GM20431 (cell line): ENCODE data around the gene SYT15.
"Not testable (repeated sequence)": the region's sequence is repeated elsewhere in the genome, so short reads cannot be mapped to it uniquely, and the experiment has no call there.

ENCODE experiments used
- in situ Hi-C: fragments of 300-500 bp; cut with MseI, MboI; formaldehyde crosslinking; loops from one replicate; pipeline ENCODE4 v1.15.0; 2020; ENCODE audit warnings: low sequenced_read_pairs; ENCODE audit not compliant: unreplicated experiment

Gene SYT15

DNA sequence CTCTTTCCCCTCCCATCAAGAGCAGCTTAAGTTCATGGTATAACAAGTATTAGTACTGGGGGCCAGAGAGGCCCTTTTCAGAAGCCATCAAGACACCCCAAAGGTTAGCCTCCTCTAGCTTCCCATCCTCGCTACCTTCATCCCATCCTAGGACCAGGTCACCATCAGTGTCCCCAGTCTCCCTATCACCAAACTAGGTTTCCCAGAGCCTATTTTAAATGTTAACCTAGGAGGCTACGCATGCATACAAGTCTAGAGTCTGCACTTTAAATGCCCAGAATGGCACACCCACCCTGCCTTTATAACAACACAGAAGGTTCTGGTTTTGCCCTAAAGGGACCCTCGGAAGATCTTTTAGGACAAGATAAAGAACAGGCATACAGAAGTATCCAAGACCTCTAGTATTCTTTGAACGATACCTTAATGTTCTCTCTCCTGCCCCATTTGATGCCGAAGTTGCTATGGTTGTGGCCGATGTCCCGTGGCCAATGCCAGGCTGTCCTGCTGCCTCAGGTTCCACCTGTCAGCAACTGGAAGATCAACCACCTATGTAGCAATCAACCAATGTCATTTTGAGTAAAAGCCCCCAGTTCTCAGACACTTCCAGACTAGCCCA lies 24.7 kb upstream of the SYT15 start:
- in situ Hi-C loops: no loop called here

DNA sequence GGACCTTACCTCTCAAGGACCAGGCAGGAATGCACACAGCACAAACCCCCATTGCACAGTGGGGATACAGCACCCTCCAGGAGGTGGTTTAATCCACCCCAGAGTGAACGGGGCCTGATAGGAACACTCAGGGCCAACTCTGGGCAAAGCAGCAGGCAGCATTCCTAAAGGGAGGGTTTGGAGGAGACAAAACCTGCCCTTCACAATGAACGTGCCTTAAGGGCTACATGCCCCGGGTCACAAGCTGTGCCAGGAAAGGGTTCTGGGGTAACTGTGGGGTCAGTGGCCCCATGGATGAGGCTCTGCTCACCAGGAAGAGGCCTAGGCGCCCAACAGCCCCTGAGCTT lies 23.6 kb upstream of the SYT15 start:
- in situ Hi-C loops: no loop called here

DNA sequence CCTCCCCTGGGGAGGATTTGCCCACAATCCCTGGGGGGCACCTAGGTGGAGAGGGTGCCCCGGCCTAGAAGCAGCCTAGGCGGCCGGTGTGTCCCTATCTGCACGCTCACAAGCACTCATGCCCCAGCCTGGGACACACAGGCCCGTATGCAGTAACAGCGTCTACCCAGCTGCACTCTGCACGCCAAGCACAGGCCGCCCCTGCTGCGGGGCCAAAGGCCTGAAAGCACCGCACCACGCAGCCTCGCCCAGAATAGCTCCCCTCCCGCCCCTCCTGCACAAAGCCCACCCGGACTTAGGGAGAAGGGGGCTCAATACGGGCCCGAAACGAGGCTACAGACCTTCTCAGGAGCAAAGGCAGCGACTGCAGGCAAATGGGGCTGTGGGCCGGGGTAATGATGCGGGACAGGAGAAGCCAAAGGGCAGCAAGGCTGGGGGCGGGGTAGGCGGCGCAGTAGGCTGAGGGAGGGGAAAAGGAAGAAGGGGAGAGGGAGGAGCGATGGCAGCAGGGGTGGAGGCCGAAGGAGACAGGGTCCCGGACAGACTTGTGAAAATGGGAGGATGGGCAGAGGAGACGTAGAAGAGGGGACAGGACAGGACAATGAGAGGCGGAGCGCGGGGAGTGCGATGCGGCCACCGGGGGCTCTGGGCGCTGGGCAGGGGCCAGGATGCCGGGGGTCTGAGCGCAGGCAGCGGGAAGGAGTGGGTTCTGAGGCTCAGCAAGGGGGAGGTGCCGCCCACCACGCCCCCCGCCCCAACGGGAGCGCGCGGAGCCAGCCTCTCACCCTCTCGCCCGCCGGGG lies 23.0 kb upstream of the SYT15 start:
- in situ Hi-C loops: no loop called here

DNA sequence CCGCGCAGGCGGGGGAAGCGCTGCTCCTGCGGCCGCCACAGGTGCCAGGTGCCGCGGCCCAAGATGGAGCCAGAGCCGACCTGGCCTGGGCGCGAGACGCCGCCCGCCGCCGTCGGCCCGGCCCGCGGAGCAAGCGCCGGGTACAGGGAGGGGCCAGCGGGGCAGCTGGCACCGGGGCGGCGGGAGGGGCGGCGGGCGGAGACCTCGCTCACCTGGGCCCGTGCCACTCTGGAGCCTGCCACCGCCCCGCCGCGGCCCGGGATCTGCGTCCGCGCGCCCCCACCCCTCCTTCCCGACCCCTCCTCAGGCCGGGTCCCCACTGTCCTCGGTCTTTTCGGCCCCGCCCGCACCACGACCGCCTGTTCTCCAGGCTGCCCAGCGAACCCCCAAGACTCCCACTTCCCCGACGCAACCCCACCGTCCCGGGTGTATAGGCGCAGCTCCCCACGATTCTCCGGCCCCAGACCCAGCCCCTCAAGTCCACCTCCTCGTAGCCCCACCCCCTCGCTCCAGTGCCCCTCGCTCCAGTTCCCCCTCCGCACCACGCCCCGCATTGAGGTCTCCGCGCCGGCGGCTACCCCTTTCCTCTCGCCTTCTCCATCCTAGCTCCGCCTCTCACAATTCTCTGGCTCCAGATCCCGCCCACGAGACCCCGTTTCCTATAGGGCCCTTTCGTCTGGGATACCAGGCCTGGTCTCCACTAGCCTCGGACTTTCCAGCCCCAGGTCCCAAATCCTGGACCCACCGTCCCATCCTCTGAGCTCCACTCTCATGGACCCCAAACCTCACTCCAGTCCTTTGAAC lies 22.2 kb upstream of the SYT15 start, which contains the start of gene GPRIN2:
GPRIN2 (minus strand) TSS at position 144 of the 804 bp plus-strand sequence. CDS start 5,922 bp downstream, outside the sequence.
- in situ Hi-C loops: no loop called here

DNA sequence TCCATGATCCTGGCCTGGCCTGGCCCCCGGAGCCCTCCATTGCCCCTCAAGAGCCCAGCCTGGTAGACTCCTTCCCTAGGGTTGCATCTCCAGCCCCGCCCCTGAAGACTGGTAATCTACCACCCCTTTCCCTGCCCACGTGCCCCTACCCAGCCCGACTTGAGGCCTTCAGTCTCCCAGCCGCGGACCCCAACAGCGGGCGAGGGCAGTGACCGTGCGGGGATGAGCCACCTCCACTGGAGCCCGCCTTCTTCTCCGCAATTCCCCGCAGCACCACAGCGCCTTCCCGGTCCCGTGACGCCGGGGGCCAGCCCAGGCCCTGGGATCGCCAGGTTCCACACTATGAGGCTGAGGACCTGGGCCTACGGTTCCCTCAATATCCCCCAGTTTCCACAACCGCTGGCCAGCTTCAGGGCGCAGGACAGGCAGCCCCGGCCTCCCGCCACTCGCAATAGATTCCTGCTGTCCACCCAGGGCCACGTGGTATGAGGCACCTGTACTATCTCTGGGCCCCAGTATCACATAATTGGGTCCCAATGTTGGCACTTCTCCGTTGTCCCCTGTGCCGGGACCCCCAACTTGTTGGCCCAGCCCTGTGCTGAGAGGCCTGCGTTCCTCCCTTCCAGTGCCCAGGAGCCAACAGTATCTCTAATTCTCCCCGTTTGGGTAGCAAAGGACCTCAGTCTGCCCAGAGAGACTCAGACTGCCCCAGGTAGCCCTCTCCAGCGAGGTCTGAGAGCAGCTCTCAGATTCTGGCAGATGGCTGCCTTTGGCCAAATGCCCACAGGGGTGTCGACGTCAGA lies 21.4 kb upstream of the SYT15 start:
- in situ Hi-C loops: no loop called here

DNA sequence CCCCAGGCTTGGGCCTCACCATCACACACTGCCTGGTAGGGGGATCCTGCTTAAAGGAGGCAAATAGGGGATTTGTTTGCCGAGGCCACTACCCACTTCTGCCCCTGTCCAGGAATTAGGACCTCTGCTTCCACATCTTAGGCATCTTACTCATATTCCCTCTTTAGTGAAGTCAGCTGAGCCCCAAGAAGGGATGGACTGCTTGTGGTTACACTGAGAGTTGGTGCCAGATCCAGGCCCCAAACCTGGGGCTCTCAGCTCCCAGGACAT lies 20.9 kb upstream of the SYT15 start:
- in situ Hi-C loops: no loop called here

DNA sequence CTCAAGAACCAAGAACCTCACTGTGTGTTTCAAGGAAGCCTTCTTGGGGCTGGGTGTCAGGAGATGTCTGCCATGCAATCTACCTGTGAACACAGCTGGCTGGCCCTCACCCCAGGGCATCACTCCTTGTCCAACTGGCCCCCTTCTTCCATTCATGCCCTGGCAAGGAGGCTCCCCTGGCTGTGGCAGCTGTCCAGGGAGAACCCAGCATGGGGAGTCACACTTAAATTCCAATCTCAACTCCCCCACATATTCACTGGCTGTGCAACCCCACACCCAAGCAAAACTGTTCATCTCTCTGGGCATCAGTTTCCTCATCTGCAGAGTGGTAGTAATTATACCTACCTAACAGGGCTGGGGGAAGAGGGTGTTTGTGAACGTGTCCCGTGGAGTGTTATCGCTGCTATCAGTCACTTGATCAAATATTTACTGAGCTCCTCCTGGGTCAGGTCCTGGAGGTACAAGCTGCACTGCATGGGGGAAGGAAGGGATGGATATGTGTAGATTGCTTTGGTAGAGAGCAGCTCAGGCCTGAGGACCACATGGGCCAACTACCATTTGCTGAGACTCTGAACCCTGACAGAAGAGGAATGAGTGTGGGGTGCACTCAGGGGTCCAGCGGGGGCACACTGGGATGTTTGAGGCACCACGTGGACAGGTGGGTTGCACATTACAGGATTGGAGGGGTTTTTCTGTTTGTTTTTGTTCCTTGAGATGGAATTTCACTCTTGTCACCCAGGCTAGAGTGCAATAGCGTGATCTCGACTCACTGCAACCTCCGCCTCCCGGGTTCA lies 20.3 kb upstream of the SYT15 start:
- in situ Hi-C loops: no loop called here

DNA sequence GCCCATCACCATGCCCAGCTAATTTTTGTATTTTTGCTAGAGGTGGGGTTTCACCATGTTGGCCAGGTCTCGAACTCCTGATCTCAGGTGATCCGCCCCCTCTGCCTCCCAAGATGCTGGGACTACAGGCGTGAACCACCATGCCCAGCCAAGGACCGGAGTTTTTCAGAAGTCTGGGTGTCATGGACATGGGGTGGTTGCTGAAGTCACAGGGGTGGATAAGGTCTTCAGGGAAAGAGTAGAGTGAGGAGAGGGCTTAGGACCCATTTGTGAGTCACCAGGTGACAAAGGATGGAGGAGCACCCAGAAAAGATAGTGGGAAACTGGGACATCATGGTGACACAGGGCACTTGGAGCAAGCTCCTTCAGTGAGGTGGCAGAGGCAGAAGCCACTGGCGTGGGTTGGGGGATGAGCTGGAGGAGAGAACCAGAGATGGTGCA lies 19.7 kb upstream of the SYT15 start:
- in situ Hi-C loops: no loop called here

DNA sequence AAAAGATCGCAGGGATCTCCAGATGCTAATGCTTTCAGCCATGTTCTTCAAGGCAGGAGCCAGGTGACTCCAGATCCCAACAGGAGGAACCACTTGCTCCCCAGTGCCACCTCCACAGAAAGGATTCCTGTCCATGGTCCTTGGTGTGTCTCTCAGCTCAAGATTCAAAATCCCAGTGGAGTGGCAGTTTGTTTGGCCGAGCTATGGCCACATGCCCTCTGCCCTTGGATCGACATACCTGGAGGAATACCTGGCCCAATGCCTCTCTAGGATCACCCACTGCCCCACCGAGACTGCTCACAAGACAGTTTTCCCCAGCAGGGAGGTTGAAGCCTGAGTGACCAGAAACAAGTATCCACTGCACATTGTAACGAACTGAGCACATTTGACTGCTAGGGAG lies 18.5 kb upstream of the SYT15 start:
- in situ Hi-C loops: no loop called here

DNA sequence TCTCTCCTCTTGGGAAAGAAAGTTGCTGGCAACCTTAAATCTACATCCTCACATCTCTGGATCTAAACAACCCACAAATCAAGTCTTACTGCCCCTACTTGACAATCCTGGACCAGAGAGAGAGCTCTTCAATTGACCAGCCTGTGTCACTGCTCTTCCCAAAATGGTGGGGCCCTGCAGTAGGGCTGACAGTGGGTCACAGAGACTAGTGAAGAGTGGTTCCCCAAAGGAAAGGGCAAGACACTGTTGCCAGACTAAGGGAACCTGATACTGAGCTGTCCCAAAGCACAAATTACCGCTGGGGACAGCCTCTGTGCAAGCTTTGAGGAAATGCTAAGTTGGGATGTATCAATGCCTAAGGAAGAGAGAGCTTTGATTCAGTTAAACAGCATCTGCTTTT lies 18.0 kb upstream of the SYT15 start:
- in situ Hi-C loops: no loop called here

DNA sequence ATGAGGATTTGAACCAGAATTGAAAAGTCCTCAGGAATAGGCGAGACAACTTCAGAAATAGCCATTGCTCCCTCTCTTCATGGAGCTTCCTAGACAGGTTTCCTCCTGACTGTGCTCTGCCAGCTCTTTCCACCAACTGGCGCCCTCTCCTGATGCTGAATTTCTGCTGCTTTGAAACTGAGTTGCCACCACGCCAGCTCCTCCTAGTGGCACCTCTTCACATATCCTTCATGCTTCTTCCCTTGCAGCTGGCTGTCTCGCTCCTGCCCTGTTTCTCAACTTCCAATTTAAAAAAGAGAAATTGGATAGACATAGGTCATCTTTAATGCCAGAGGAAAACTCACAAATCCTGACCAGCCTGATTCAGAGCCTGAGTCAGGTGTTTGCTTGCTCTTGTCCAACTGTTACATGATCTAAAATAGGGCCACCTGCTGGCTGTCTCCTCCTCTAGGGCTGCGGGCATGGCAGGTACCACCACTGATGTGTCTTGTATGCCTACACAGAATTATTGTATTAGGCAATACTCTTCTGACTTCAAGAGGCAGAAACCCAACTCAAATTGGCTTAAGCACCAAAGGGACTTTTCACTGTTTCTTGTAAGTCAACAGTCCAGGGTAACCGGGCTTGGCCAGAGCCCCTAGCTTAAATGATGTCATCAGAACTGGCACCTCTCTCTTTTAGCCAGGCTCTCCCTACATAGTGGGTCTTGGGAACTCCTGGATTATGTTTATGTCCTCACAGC lies 13.2 kb upstream of the SYT15 start:
- in situ Hi-C loops: not testable (repeated sequence)

DNA sequence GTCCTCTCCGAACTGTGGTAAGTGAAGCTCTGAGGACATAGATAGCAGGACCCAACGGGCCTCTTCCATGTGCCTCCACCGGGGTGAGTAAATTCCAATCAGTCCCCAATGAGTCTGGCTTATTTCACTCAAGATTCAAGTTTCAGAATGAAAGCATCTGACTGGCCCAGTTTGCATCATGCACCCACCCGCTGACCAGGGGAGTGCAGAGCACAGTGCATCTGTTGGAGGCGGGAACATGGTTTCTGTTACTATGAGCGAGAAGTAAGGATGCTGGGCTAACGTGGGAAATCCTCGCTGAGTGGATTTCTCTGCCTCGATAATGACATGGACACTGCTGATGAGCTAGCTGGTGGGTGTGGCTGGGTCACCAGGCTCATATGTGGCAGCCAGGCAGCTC lies 11.8 kb upstream of the SYT15 start:
- in situ Hi-C loops: not testable (repeated sequence)

DNA sequence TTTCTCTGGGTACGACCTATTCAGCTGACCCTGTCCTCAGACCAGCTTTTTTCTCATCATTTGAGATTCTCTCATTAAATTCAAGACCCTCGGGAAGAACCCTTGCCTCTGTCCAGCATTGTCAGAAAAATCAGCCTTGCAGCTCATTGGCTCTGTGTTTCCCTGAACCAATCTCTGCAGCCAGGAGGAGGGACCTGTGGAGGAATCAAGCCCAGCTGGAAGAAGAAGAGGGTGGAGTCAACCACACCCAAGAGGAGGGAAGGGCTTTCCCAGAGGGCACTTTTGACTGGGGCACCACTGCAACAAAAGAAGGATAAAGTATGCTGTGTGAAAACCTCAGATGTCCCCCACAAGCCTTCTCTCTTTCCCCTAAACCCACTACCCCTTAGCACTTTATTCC lies 8.3 kb upstream of the SYT15 start:
- in situ Hi-C loops: not testable (repeated sequence)

DNA sequence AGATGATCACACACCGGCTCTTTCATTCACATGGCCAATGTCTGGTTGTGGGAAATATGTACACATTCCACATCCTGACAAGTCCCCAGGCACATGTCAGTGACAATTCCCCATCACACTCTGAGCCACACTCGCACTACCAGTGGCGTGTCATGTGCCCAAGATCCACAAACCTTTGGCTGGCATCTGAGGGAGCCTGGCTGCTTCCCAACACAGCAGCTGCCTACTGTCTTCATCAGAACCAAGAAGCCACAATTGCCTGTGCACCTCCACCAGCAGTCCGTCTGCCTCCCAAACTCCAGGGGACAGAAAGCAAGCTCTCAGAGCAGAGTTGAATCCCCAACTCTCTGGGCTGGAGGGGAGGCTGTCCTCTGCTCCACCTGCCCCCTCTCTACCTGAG lies 6.2 kb upstream of the SYT15 start:
- in situ Hi-C loops: not testable (repeated sequence)

DNA sequence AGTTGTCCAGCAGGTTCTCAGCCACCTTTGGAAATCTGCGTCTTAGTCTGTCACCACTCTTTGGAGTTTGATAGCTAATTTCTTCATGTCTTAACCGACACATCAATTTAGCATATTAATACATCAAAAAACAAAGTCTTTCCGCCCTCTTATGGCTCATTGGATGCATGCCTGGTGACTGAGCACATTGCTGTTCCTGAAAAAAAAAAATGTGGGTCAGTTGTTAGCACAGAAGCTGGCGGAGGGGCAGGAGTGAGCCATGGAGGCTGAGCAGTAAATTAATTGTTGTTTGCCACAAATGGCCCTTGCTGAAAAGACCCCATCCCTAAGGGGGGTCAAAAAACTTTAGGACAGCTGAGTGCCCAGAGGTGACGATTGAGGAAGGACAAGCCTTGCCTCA lies 5.6 kb upstream of the SYT15 start:
- in situ Hi-C loops: not testable (repeated sequence)

DNA sequence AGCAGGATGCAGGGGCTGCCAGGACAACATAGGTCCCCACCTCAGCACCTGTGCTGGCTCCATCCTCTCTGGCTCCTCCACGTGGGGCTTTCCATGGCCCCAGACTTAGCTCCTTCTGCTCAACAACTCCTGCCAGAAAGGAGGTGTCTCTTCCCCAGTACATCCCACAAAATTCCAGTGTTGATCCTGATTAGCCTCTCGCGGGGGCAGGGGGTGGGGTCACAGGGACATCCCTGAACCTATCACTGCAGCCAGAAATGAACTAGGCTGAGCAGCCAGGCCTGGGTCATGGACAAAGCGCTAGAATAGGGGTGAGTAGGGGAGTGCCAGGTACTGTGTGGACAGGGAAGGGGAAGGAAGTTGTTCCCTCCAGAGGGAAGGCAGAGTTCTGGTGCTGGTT lies 5.0 kb upstream of the SYT15 start:
- in situ Hi-C loops: not testable (repeated sequence)

DNA sequence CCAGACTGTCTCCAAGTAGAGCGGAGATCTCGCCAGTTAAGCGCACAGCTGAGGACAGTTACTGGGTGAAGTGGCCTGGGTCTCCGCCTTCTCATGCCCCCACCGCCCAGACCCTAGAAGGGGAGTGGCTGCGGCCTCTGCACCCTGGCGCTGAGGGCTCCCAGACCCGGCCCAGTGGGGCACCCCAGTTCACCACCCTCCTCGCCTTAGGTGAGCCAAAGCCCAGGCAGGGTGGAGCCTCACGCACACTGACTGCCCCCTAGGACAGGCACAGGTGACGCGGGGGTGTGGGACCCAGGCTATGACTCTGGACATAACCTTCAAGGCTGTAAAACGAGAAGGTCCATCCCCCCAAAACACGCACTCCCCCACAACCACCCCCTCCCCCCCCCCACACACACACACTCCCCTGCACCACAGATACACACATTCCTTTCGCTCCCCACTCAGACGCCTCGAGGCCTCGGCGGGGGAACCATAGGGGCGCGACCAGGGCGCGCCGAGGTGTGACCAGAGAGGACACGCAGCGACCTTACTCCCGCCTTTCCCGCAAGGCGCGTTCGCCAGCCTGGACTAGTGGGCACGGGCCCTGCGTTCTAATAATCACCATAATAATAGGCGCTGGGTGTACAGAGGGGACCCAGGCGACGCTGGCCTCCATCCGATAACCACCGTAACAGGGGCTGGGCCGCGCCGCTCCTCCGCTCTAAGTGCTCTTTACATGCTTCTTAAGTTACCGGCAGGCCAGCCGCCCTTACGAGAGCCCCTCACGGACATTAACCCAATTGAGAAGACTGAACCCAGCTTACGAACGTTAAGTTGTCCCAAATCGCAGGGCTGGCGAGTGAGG lies 1.1 kb upstream of the SYT15 start:
- in situ Hi-C loops: not testable (repeated sequence)

DNA sequence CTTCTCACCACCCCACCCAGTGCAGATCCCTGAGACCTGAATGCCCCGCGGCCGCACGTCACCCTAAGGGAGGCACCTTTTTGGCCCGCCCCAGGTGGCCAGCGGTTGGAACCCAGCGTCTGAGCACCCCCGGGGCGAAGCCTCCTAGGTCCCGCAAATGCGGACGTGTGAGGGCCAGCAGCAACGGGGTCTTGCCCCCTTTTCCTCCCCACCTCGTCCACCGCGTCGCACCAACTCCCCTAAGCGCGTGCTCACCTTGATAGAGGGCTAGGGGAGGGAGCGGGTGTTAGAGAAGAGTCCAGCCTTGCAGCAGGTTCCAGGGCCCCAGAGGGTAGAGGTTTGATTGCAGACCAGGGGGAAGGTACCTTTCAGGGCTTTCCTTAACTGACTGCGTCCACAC lies 450 bp downstream of the SYT15 start:
- in situ Hi-C loops: not testable (repeated sequence)
